MM.1S (cell line): ENCODE data around the gene GPA33.

Experiments
- CTCF ChIP-seq: fragments of 300-600 bp; sonication (generic); IDR thresholded peaks from 2 replicates; pipeline ENCODE4 v1.5.1; 2016; ENCODE audit warnings: antibody characterized with exemption, low read length, mixed read lengths
- EZH2phosphoT487 ChIP-seq: fragments of 300-600 bp; sonication (generic); IDR thresholded peaks from 2 replicates; pipeline ENCODE4 v1.6.1; 2018; ENCODE audit warnings: antibody characterized with exemption, low read length

- TF ChIP-seq CTCF (no peak), EZH2phosphoT487 (no peak)
These were observed 35.6 kb downstream of the GPA33 start for GRCh38 chr1:167054531-167054930.
